ENCODE results near the gene GIPC1. TPM values are rescaled to one million over a fixed set of nuclear protein-coding genes. Genes with fewer than 3 reads are reported as not detected.
A peak's percentile ranks its signal among the peaks of the same experiment; 100 is the strongest.

Gene GIPC1
- total RNA-seq, 1 experiment from 2014 or later, result 103 TPM

DNA sequence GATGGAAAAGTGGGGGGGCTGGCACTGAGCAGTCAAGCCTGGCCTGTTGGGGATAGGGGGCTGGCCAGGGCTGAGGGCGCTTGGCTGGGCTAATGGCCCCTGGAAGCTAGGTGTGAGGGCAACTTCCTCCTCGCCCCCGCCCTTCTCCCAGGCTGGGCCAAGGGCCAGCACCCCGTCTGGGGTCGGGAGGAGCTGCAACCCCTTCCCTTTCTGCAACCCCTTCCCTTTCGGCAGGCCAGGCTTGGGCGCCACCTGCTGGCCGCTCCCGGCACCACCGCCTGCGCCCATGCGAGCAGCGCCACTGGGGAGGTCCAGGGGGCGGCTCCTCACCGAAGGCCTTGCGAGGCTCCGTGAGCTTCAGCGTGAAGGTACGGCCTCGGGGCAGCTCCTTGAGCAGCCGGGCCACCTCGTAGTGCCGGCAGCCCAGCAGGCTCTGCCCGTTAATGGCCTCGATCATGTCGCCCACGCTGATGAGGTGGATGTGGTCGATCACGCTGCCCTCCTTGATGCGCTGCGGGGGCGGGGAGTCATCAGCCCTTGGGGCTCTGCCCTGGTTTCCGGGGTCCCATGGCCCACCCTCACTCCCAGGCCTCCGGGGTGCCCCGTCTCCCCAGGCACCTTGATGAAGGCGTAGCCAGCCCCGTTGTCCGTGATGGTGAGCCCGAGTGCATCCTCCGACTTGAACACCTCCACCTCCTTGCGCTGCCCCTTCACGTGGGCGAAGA, 15.8 kb downstream of the GIPC1 start:
- BruUV-seq (replicated peaks), result no TSS peak
- H3K79me2 ChIP-seq (ENCODE audit: insufficient read depth, low read length), result peaks cover 8% of the 10 kb centered on the region; the same call in 1 of the 2 replicates
- H3K9me2 ChIP-seq (ENCODE audit: insufficient read depth), result no peaks in the 10 kb centered on the region
- intact Hi-C loops (cut with micrococcal nuclease), result loop anchor here (5.0 to 10.0 kb wide), 2 partner anchors 45 to 118 kb away; partner anchors contain the start of gene PKN1
- ChIA-PET CTCF (interaction anchor here (0.8 to 2.9 kb wide), 7 partner anchors 8 to 304 kb away, joined by 3 to 14 read pairs (median 4); partner anchors contain the start of gene GIPC1), RAD21 (ENCODE audit: low non-redundant PET in 1 of 2, low total read pairs in 2 of 2, uncharacterized antibody in 2 of 2, unreplicated experiment in 2 of 2) (no interaction called here), POLR2A (no interaction called here)
- H3K27ac ChIP-seq (ENCODE audit: low read depth, low read length), result peak overlapping the region; percentile 37; the same call in 1 of the 2 replicates
- TF ChIP-seq RAD21 (IDR thresholded peaks at IDR 0.05; ENCODE audit: low read depth), result peak; percentile 77
- no peak for TF ChIP-seq TCF7L2 (IDR thresholded peaks at IDR 0.05; ENCODE audit: borderline replicate concordance, extremely low read depth, insufficient read depth, insufficient read length)
- TF ChIP-seq, protein P1, sequence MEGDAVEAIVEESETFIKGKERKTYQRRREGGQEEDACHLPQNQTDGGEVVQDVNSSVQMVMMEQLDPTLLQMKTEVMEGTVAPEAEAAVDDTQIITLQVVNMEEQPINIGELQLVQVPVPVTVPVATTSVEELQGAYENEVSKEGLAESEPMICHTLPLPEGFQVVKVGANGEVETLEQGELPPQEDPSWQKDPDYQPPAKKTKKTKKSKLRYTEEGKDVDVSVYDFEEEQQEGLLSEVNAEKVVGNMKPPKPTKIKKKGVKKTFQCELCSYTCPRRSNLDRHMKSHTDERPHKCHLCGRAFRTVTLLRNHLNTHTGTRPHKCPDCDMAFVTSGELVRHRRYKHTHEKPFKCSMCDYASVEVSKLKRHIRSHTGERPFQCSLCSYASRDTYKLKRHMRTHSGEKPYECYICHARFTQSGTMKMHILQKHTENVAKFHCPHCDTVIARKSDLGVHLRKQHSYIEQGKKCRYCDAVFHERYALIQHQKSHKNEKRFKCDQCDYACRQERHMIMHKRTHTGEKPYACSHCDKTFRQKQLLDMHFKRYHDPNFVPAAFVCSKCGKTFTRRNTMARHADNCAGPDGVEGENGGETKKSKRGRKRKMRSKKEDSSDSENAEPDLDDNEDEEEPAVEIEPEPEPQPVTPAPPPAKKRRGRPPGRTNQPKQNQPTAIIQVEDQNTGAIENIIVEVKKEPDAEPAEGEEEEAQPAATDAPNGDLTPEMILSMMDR (IDR thresholded peaks at IDR 0.05 in 2 of 3, conservative IDR thresholded peaks at IDR 0.05 in 1 of 3; ENCODE audit: borderline replicate concordance in 1 of 3, insufficient read depth in 1 of 3, low read depth in 2 of 3, low read length in 2 of 3), result peak; percentile 77 to 95 (median 94)
- H3K4me3 ChIP-seq (replicated peaks in 1 of 2; ENCODE audit: low read depth in 1 of 2, low read length in 2 of 2), result no peak overlapping the region
- DNase-seq (ENCODE audit: low read depth, low spot score), result no peak
- no peaks in the 10 kb centered on the region for H4K20me1 ChIP-seq (ENCODE audit: insufficient read depth)
- no peak overlapping the region; the same call in 1 of the 2 replicates for H3K4me2 ChIP-seq (ENCODE audit: low read length)
- no peak overlapping the region for H2AFZ ChIP-seq (ENCODE audit: low read depth, low read length, poor library complexity, severe bottlenecking)
- no peaks in the 10 kb centered on the region for H3K27me3 ChIP-seq (ENCODE audit: insufficient read depth, low read length)
- H3K36me3 ChIP-seq (ENCODE audit: control insufficient read depth in 1 of 2, insufficient read depth in 2 of 2, low read length in 2 of 2), result peaks cover 9 to 19% of the 10 kb centered on the region in 2 experiments; a peak in 3 of 4 replicates
- ATAC-seq, result peak; percentile 71
- no peak overlapping the region for H3K9ac ChIP-seq (ENCODE audit: low read length)
- H3K9me3 ChIP-seq (ENCODE audit: control insufficient read depth in 1 of 2, insufficient read depth in 1 of 2, low read depth in 1 of 2, low read length in 2 of 2), result no peaks in the 10 kb centered on the region
- H3K4me1 ChIP-seq (ENCODE audit: control insufficient read depth in 1 of 2, insufficient read depth in 2 of 2, low read length in 2 of 2), result peaks cover 18 to 35% of the 10 kb centered on the region in 2 experiments; a peak in 3 of 4 replicates

Data from HCT116 (cell line).